GM12875 (cell line): ENCODE results near the gene ESPNL.

Experiments
- H3K4me3 ChIP-seq: one replicate; pipeline ENCODE4 v1.5.1; 2011; ENCODE audit warnings: low read depth, low read length, control low read depth
- TF ChIP-seq, protein P1 (sequence below): IDR thresholded peaks from 2 replicates; pipeline ENCODE4 v1.5.1; 2011; ENCODE audit warnings: low read depth, mild to moderate bottlenecking, control low read depth, inconsistent platforms, low read length, moderate library complexity, borderline replicate concordance; ENCODE audit not compliant: insufficient read depth

The ESPNL gene

DNA sequence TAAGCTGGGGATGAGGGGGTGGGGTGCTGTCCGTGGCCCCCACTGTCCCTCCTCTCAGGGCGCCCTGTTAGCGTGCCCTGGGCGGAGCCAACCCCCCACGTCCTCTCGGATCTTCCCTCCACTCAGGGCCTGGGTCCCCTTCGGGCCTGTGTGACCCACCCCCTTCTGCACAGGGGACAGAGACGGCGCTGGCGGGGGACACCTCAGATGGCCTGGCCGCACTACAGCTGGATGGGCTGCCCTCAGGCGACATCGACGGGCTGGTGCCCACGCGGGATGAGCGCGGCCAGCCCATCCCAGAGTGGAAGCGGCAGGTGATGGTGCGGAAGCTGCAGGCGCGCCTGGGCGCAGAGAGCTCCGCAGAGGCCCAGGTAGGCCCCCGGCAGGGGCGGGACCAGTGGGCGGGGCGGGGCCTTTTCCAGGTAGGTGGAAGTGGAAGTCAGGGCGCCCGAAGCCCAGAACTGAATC lies 28.4 kb downstream of the ESPNL start:
- TF ChIP-seq, protein P1, sequence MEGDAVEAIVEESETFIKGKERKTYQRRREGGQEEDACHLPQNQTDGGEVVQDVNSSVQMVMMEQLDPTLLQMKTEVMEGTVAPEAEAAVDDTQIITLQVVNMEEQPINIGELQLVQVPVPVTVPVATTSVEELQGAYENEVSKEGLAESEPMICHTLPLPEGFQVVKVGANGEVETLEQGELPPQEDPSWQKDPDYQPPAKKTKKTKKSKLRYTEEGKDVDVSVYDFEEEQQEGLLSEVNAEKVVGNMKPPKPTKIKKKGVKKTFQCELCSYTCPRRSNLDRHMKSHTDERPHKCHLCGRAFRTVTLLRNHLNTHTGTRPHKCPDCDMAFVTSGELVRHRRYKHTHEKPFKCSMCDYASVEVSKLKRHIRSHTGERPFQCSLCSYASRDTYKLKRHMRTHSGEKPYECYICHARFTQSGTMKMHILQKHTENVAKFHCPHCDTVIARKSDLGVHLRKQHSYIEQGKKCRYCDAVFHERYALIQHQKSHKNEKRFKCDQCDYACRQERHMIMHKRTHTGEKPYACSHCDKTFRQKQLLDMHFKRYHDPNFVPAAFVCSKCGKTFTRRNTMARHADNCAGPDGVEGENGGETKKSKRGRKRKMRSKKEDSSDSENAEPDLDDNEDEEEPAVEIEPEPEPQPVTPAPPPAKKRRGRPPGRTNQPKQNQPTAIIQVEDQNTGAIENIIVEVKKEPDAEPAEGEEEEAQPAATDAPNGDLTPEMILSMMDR: no peak
- H3K4me3 ChIP-seq: no peak overlapping the region

DNA sequence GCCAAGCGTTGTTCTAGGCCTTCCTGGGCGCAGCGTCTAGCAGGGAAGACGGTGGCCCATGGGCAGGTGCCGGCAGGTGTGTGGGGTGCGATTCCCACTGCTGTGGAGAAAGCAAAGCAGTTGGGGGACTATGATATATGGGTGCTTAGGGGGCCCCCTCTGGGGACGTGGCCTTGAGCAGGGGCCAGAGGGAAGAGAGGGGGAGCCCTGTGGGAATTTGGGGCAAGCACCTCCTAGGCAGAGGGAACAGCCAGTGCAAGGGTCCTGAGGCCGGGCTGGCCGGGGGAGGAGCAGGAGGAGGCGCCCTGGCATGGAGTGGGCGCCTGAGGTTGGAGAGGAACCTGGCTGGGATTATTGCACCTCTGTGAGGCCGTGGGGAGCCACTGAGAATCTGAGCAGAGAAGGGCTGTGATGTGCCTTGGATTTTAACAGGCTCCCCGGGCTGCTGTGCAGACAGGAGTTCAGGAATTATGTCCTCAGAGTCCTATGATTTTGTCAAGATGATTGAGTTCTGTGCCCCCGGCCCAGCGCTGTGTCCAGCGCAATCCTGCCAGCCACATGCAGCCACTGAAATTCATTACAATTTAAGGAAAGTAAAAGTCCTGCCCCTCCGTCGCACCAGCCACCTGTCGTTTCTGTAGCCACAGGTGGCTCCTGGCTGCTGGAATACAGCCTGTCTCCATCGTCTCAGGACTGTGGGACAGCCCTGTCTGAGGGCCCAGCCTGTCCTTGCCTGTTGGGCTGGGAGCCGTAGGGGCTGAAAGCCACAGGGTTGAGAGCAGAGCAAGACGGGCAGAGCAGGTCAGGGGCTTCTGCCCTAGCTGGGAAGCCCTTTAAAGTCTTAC lies 29.2 kb downstream of the ESPNL start:
- H3K4me3 ChIP-seq: no peak overlapping the region
- TF ChIP-seq, protein P1: no peak

DNA sequence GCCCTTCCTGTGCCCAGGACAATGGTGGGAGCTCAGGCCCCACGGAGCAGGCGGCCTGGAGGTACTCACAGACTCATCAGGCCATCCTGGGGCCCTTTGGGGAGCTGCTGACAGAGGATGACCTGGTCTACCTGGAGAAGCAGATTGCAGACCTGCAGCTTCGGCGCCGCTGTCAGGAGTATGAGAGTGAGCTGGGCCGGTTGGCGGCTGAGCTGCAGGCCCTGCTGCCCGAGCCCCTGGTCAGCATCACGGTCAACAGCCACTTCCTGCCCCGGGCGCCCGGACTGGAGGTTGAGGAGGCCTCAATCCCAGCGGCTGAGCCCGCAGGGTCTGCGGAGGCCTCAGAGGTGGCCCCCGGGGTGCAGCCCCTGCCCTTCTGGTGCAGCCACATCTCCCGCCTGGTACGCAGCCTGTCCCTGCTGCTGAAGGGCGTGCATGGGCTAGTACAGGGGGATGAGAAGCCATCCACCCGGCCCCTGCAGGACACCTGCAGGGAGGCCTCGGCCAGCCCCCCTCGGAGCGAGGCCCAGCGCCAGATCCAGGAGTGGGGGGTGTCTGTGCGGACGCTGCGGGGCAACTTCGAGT lies 30.1 kb downstream of the ESPNL start:
- TF ChIP-seq, protein P1: no peak
- no peak overlapping the region for H3K4me3 ChIP-seq

DNA sequence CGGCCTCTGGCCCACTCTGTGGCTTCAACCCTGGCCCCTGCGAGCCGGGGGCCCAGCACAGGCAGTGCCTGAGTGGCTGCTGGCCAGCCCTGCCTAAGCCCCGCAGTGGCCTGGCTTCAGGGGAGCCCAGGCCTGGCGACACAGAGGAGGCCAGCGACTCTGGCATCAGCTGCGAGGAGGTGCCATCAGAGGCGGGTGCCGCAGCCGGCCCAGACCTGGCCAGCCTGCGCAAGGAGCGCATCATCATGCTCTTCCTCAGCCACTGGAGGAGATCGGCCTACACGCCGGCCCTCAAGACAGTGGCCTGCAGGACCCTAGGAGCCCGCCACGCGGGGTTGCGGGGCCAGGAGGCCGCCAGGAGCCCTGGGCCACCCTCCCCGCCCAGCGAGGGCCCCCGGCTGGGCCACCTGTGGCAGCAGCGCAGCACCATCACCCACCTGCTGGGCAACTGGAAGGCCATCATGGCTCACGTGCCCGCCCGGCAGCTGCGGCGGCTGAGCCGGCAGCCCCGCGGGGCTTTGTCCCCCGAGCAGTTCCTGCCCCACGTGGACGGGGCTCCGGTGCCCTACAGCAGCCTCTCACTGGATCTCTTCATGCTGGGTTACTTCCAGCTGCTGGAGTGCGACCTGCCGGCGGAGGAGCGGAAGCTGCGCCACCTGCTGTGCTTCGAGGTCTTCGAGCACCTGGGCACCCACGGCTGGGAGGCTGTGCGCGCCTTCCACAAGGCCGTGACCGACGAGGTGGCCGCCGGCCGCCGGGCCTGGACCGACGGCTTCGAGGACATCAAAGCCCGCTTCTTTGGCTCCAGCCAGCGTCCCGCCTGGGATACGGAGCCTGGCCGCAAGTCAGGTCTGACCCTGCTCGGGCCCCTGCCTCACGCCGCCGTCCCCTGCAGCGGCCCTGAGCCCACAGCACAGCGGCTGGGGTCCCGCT lies 30.8 kb downstream of the ESPNL start:
- TF ChIP-seq, protein P1: no peak

DNA sequence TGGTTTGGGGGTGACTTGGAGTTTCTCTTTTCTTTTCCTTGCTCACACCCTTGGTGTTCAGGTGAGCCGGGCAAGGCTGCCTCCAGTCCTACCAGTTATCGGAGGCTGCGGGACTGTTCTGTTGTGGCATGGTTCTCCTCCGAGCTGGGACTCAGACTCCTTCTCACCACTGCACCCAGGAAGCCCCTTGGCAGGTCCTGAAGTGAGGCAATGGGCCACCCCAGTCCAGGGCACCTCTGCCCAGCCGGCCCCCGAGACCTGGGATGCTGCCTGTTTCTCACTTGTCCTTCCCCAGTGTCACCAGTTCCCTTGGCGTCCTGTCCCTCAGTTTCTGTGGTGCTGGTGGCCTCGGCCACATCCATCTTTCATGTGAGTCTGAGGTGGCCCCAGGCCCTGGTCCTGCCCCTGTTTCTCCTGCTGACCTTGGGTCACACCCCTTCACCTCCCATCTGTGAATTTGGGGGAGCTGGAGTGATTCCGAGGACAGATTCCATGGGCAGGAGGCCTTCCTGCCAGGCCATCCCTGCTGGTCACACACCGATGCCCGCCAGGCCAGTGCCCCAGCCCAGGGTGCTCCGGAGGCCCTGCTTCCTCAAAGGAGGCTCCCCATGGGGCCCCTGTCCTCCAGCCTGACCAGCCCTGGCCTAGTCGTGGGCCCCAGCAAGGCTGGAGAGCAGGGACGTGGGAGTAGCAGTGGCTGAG lies 31.8 kb downstream of the ESPNL start:
- TF ChIP-seq, protein P1: no peak
- H3K4me3 ChIP-seq: no peak overlapping the region

More for the DNA sequence above, 30.8 kb downstream of the ESPNL start:
- no peak overlapping the region for H3K4me3 ChIP-seq

DNA sequence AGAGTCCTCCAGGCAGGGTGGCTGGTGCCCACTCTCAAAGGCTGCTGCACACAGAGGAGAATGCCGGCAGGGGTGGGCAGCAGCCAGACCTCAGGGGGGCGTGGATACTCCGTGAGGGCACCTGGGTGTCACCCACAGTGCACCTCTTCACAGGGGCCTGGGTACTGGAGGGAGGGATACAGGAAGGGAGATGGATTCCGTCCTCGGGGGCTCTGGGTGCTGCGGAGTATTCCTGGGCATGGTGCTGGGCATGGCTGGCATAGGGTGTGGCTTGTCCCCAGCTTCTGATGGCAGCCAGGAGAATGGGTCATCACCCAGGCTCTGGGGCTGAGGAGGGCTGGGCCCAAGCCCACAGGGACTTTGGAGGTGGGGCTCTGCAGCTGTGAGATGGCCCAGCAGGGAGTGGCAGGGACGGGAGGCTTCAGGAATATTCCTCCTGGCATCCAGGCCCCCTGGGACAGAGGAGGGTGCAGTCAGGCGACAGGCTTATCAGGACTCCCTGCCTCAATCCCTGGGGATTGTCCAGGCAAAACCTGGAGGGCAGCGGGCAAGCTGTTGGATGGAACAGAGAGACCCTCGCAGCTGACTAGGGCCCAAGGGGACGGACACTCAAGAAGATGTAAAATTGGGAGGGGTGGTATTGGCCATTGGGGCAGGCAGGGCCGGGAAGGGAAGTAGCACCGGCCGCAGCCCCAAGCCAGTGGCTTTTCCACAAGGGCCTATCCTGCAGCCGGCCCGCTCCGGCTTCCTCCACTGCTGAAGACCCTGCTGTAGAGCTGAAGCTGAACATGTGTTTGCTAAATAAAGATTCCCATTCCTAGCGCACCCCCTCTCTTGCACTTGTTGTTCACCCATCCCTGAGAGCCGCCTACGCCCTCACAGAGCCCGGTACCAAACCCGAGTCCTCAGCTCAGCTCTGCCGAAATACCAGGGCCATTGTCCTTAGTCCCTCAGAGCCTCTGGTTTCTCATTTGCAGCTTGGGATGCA lies 32.6 kb downstream of the ESPNL start:
- H3K4me3 ChIP-seq: no peak overlapping the region
- TF ChIP-seq, protein P1: no peak
